ENCODE results near the gene TCF12.

TCF12 gene

DNA sequence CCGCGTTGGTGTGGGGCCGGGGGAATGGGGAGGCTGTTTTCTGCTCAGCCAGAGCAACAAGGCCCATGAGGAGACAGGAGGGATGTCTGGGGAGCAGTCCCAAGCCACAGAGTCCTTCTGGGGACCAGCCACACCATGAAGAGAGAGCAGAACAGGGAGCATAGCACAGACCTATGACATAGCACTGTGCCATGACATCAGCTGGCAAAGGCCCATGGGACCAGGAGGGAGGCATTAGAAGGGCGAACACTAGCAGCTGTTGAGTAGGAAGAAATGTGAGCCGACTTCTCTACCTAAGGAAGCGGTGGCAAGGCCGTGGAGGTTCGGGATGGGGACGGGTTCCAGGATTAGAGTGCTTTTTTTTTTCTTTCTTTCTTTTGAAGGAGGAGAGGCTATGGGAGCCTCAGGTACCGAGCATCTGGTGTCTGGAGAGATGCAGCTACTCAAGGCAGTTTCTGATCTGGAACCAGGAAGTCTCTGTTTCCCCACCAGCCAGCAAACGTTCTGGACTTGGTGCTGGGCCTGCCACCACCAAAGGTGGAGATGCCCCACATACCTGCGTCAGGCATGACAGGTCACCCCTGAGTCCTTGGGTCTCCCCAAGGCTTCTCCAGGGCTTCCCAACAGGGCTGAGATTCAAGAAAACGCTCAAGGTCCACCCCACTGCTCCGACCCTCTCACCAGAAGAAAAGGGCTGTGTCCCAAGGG, 380.6 kb downstream of the TCF12 start:
- H3K9ac ChIP-seq, result no peak overlapping the region
- no peak overlapping the region for H2AFZ ChIP-seq
- no peaks in the 10 kb centered on the region for H3K27me3 ChIP-seq (ENCODE audit: control insufficient read depth, insufficient read depth, low read length)
- H3K36me3 ChIP-seq (ENCODE audit: control insufficient read depth, insufficient read depth, low read length), result no peaks in the 10 kb centered on the region
- H3K4me2 ChIP-seq (ENCODE audit: low read length), result no peak overlapping the region
- H3K79me2 ChIP-seq, result no peaks in the 10 kb centered on the region
- no peaks in the 10 kb centered on the region for H3K9me3 ChIP-seq (ENCODE audit: control insufficient read depth, low read length)
- H3K4me3 ChIP-seq (ENCODE audit: low read depth, low read length), result no peak overlapping the region
- H3K27ac ChIP-seq, result no peak overlapping the region
- peaks cover 5% of the 10 kb centered on the region for H3K4me1 ChIP-seq
- TF ChIP-seq, protein P1, sequence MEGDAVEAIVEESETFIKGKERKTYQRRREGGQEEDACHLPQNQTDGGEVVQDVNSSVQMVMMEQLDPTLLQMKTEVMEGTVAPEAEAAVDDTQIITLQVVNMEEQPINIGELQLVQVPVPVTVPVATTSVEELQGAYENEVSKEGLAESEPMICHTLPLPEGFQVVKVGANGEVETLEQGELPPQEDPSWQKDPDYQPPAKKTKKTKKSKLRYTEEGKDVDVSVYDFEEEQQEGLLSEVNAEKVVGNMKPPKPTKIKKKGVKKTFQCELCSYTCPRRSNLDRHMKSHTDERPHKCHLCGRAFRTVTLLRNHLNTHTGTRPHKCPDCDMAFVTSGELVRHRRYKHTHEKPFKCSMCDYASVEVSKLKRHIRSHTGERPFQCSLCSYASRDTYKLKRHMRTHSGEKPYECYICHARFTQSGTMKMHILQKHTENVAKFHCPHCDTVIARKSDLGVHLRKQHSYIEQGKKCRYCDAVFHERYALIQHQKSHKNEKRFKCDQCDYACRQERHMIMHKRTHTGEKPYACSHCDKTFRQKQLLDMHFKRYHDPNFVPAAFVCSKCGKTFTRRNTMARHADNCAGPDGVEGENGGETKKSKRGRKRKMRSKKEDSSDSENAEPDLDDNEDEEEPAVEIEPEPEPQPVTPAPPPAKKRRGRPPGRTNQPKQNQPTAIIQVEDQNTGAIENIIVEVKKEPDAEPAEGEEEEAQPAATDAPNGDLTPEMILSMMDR (IDR thresholded peaks at IDR 0.05), result no peak

DNA sequence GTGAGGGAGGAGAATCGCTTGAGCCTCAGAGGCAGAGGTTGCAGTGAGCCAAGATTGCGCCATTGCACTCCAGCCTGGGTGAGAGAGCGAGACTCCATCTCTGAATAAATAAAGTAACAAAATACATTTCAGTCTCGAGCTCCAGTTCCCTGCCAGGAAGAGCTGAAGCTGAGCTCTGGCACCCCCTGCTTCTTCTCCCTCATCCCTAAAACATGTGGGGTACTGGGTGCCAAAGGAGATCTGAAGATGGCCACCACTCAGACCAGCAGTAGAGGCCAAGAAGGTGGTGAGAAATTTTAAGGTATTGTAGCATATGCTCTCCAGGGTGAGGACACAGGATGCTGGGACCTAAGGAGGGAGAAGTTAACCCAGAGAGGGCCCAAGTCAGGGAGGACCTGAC, 382.9 kb downstream of the TCF12 start:
- H3K36me3 ChIP-seq (ENCODE audit: control insufficient read depth, insufficient read depth, low read length), result no peaks in the 10 kb centered on the region
- peaks cover 3% of the 10 kb centered on the region for H3K4me1 ChIP-seq
- H3K9me3 ChIP-seq (ENCODE audit: control insufficient read depth, low read length), result no peaks in the 10 kb centered on the region
- H3K4me2 ChIP-seq (ENCODE audit: low read length), result no peak overlapping the region
- no peak overlapping the region for H2AFZ ChIP-seq
- no peak overlapping the region for H3K27ac ChIP-seq
- no peaks in the 10 kb centered on the region for H3K27me3 ChIP-seq (ENCODE audit: control insufficient read depth, insufficient read depth, low read length)
- H3K4me3 ChIP-seq (ENCODE audit: low read depth, low read length), result no peak overlapping the region
- TF ChIP-seq, protein P1 (IDR thresholded peaks at IDR 0.05), result no peak
- no peaks in the 10 kb centered on the region for H3K79me2 ChIP-seq
- no peak overlapping the region for H3K9ac ChIP-seq

DNA sequence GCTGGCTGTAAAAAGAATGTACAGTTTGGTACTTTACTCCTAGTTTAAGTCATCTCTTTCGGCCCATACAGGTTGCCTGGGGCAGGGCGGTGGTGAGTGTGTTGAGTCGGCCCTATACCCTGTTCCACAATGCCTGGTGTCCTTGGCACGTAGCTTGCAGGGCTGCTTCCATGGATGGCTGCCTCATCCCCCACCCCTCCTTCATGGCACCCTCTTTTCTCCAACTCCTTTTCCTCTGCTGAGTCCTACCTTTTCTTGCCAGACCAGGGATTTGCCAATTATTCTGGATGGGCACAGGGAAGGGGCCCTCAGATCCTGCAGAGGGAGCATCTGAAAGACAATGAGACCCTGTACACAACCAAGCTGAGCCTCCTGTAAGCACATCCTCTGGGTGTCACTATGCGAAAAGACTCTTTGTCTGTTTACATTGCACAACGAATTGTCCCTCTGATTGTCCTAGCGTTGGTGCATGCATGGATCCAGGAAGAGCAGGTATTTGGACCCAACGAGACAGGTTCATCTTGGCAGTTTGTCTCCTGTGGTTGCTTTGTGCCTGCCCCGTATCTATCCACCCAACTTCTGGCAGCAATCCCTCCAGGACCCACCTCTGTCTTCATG, 384.3 kb downstream of the TCF12 start:
- Histone ChIP-seq H3K9ac (no peak overlapping the region), H3K4me3 (ENCODE audit: low read depth, low read length) (no peak overlapping the region), H3K36me3 (ENCODE audit: control insufficient read depth, insufficient read depth, low read length) (no peaks in the 10 kb centered on the region), H3K4me1 (no peaks in the 10 kb centered on the region), H3K4me2 (ENCODE audit: low read length) (no peak overlapping the region), H3K27ac (no peak overlapping the region), H3K27me3 (ENCODE audit: control insufficient read depth, insufficient read depth, low read length) (no peaks in the 10 kb centered on the region), H3K79me2 (no peaks in the 10 kb centered on the region), H3K9me3 (ENCODE audit: control insufficient read depth, low read length) (no peaks in the 10 kb centered on the region), H2AFZ (no peak overlapping the region)
- TF ChIP-seq, protein P1 (IDR thresholded peaks at IDR 0.05), result no peak

DNA sequence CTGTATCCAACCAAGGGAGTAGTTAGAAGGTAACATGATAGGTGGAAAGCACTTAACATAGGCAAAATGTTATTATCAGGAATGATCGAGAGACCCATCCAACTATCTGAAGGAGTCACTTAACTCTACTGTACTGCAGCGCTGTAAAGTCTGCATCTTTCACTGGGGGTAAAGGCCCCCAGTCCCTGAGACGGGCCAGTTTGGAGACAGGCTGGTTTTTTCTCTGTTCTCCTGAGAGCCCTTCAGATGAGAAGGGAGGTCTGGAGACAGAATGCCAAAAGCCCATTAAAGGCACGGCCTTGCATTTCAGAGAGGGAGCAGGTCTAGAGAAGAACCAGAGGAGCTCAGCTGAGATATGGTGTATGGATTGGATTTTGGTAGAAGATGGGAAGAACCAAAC, 386.6 kb downstream of the TCF12 start:
- H2AFZ ChIP-seq, result no peak overlapping the region
- no peak overlapping the region for H3K9ac ChIP-seq

More for the DNA sequence above, 386.6 kb downstream of the TCF12 start:
- Histone ChIP-seq H3K4me1 (no peaks in the 10 kb centered on the region), H3K79me2 (no peaks in the 10 kb centered on the region), H3K36me3 (ENCODE audit: control insufficient read depth, insufficient read depth, low read length) (no peaks in the 10 kb centered on the region), H3K4me3 (ENCODE audit: low read depth, low read length) (no peak overlapping the region), H3K27ac (no peak overlapping the region), H3K4me2 (ENCODE audit: low read length) (no peak overlapping the region), H3K27me3 (ENCODE audit: control insufficient read depth, insufficient read depth, low read length) (no peaks in the 10 kb centered on the region), H3K9me3 (ENCODE audit: control insufficient read depth, low read length) (no peaks in the 10 kb centered on the region)
- TF ChIP-seq, protein P1 (IDR thresholded peaks at IDR 0.05), result no peak
